ENCODE results near the gene ATP6V0E1.

Gene ATP6V0E1

DNA sequence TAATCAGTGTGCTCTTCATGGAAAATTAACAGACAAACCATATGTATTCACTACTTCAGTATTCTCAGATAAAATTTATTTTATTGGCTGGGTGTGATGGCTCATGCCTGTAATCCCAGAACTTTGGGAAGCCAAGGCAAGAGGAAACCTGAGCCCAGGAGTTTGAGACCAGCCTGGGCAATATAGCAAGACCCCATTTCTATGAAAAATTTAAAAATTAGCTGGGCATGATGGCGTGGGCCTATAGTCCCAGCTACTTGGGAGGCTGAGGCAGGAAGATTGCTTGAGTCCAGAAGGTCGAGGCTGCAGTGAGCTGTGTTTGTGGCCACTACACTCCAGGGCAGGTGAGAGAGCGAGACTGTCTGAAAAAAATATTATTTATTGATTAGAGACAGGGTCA lies 49.2 kb downstream of the ATP6V0E1 start:
- TF ChIP-seq FOXP2 (optimal IDR thresholded peaks at IDR 0.05; ENCODE audit: borderline replicate concordance, extremely low read depth, extremely low read length, insufficient read depth) = no peak
- TF ChIP-seq, protein P1, sequence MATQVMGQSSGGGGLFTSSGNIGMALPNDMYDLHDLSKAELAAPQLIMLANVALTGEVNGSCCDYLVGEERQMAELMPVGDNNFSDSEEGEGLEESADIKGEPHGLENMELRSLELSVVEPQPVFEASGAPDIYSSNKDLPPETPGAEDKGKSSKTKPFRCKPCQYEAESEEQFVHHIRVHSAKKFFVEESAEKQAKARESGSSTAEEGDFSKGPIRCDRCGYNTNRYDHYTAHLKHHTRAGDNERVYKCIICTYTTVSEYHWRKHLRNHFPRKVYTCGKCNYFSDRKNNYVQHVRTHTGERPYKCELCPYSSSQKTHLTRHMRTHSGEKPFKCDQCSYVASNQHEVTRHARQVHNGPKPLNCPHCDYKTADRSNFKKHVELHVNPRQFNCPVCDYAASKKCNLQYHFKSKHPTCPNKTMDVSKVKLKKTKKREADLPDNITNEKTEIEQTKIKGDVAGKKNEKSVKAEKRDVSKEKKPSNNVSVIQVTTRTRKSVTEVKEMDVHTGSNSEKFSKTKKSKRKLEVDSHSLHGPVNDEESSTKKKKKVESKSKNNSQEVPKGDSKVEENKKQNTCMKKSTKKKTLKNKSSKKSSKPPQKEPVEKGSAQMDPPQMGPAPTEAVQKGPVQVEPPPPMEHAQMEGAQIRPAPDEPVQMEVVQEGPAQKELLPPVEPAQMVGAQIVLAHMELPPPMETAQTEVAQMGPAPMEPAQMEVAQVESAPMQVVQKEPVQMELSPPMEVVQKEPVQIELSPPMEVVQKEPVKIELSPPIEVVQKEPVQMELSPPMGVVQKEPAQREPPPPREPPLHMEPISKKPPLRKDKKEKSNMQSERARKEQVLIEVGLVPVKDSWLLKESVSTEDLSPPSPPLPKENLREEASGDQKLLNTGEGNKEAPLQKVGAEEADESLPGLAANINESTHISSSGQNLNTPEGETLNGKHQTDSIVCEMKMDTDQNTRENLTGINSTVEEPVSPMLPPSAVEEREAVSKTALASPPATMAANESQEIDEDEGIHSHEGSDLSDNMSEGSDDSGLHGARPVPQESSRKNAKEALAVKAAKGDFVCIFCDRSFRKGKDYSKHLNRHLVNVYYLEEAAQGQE (IDR thresholded peaks at IDR 0.05; ENCODE audit: insufficient read depth in 1 of 2, low read depth in 2 of 2, low read length in 2 of 2) = no peak
- no peak for TF ChIP-seq SIN3A (IDR thresholded peaks at IDR 0.05; ENCODE audit: borderline replicate concordance, insufficient read depth, low read length)
- no peak for TF ChIP-seq POLR2AphosphoS5 (IDR thresholded peaks at IDR 0.05; ENCODE audit: low read depth, low read length)
- TF ChIP-seq TAF1 (IDR thresholded peaks at IDR 0.05; ENCODE audit: borderline replicate concordance, insufficient read depth, low read length) = no peak

DNA sequence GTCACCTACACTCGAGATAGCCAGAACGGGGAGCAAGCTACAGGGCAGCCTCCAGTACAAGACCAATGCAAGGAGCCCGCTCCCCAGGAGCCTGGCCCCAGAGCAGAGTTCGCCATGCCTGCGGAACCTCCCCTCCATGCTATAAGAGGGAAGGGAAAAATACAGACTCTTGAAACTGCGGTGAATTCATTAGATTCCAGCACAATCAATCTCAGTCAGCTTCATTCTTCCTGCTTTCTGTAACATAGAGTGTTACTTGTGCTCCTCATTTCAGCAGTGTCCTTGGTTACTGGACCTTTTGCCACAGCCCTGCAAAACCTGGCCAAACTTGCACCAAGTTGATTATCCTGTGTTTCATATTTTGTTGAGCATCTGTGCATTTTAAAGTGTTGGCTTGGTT lies 50.4 kb downstream of the ATP6V0E1 start:
- TF ChIP-seq SIN3A (IDR thresholded peaks at IDR 0.05; ENCODE audit: borderline replicate concordance, insufficient read depth, low read length) (no peak), FOXP2 (optimal IDR thresholded peaks at IDR 0.05; ENCODE audit: borderline replicate concordance, extremely low read depth, extremely low read length, insufficient read depth) (no peak), TAF1 (IDR thresholded peaks at IDR 0.05; ENCODE audit: borderline replicate concordance, insufficient read depth, low read length) (no peak), POLR2AphosphoS5 (IDR thresholded peaks at IDR 0.05; ENCODE audit: low read depth, low read length) (no peak)
- TF ChIP-seq, protein P1 (IDR thresholded peaks at IDR 0.05; ENCODE audit: insufficient read depth in 1 of 2, low read depth in 2 of 2, low read length in 2 of 2) = no peak

DNA sequence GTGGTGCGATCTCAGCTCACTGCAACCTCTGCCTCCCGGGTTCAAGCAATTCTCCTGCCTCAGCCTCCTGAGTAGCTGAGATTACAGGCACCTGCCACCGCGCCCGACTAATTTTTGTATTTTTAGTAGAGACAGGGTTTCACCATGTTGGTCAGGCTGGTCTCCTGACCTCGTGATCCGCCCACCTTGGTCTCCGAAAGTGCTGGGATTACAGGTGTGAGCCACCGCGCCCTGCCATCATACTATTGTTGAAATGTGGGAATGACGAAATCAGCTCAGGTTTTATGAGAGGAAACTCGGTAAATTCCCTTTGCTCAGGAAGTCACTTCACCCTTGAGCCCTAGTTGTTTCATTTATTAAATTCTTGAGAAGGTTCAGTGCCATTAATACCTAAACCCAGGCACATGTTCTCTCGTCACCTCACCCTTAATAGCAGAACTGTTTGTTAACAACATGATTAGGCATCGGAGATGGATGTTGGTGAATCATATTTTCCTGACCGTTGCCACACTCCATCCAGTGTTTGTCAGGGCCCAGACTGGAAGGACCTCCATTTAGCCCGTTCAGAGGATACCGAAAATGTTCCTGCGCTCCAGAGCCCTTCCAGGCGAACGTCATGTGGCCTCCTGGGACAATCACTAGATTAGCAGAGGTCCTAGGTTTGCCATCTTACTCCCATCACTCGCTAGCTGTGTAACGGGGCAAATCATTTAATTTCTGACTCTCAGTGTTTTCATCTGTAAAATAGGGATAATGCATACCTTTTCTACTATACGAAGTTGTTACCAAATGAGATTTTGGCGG lies 52.5 kb downstream of the ATP6V0E1 start:
- TF ChIP-seq TAF1 (IDR thresholded peaks at IDR 0.05; ENCODE audit: borderline replicate concordance, insufficient read depth, low read length) (no peak), SIN3A (IDR thresholded peaks at IDR 0.05; ENCODE audit: borderline replicate concordance, insufficient read depth, low read length) (no peak), FOXP2 (optimal IDR thresholded peaks at IDR 0.05; ENCODE audit: borderline replicate concordance, extremely low read depth, extremely low read length, insufficient read depth) (no peak), POLR2AphosphoS5 (IDR thresholded peaks at IDR 0.05; ENCODE audit: low read depth, low read length) (no peak)
- TF ChIP-seq, protein P1 (IDR thresholded peaks at IDR 0.05; ENCODE audit: insufficient read depth in 1 of 2, low read depth in 2 of 2, low read length in 2 of 2) = no peak

DNA sequence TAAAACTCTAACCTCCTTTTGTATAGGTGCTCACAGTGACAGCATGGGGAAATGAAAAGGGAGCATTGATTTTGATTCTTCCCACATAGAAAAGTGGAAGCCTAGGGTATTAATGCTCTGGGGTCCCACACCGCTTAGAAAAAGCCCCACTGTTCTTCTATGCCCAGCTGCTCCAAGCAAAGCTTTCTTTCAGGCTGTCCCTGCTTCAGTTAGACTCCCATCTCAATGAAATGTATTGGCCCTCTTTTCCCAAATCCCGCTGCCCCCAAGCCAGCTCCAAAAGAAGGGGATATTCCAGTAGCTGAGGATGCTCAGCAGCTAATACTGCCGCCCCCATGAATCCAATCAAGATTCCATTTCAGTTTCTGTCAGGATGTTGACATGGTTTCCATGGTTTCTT lies 55.6 kb downstream of the ATP6V0E1 start:
- no peak for TF ChIP-seq POLR2AphosphoS5 (IDR thresholded peaks at IDR 0.05; ENCODE audit: low read depth, low read length)
- TF ChIP-seq SIN3A (IDR thresholded peaks at IDR 0.05; ENCODE audit: borderline replicate concordance, insufficient read depth, low read length) = no peak
- TF ChIP-seq, protein P1 (IDR thresholded peaks at IDR 0.05; ENCODE audit: insufficient read depth in 1 of 2, low read depth in 2 of 2, low read length in 2 of 2) = no peak
- TF ChIP-seq FOXP2 (optimal IDR thresholded peaks at IDR 0.05; ENCODE audit: borderline replicate concordance, extremely low read depth, extremely low read length, insufficient read depth) = no peak
